K562 (cell line): Measurements from ENCODE around the gene SDK1.

ENCODE experiments used
- E2F3 ChIP-seq: fragments of 250-450 bp; sonication (Bioruptor Pico); IDR thresholded peaks from 2 replicates; pipeline ENCODE4 v1.4.0; 2020; ENCODE audit warnings: mild to moderate bottlenecking
- EP300 ChIP-seq: IDR thresholded peaks from 2 replicates; pipeline ENCODE4 v1.6.1; 2012; ENCODE audit warnings: low read length, improper control_type of control experiment
- KLF13 ChIP-seq: fragments of 450-650 bp; IDR thresholded peaks from 2 replicates; pipeline ENCODE4 v1.6.1; 2016; ENCODE audit warnings: missing genetic modification characterization, low read depth, mild to moderate bottlenecking, missing compliant biosample characterization, moderate library complexity, borderline replicate concordance
- POLR2A ChIP-seq: fragments of 450-650 bp; conservative IDR thresholded peaks from 2 replicates; pipeline ENCODE4 v1.6.1; 2016
- POLR2AphosphoS5 ChIP-seq: IDR thresholded peaks from 2 replicates; pipeline ENCODE4 v1.6.1; 2011; ENCODE audit warnings: mild to moderate bottlenecking, low read depth, low read length, moderate library complexity; ENCODE audit not compliant: control insufficient read depth, insufficient read depth
- RB1 ChIP-seq: fragments of 450-650 bp; IDR thresholded peaks from 2 replicates; pipeline ENCODE4 v1.6.1; 2017; ENCODE audit warnings: low read depth, mild to moderate bottlenecking
- SIN3A ChIP-seq, 2 experiments: fragments of 150-350 bp in 1 of 2; IDR thresholded peaks; 2 replicates each; pipeline ENCODE4 v1.6.1; 2011 to 2016; ENCODE audit warnings: borderline replicate concordance in 2 of 2, low read depth in 2 of 2, low read length in 2 of 2, mild to moderate bottlenecking in 2 of 2, moderate library complexity in 2 of 2; ENCODE audit not compliant: control insufficient read depth in 1 of 2
- SREBF2 ChIP-seq: sonication (generic); formaldehyde crosslinking; IDR thresholded peaks from 2 replicates; pipeline ENCODE4 v1.4.0; 2020; ENCODE audit warnings: mild to moderate bottlenecking, missing genetic modification reagents
- SRSF1 ChIP-seq: fragments of 200-400 bp; formaldehyde crosslinking; IDR thresholded peaks from 2 replicates; pipeline ENCODE4 v1.6.1; 2017; ENCODE audit warnings: mild to moderate bottlenecking, low read depth, low read length, moderate library complexity
- ZFP1 ChIP-seq: fragments of 450-650 bp; formaldehyde crosslinking; IDR thresholded peaks from 2 replicates; pipeline ENCODE4 v1.4.0; 2020; ENCODE audit warnings: mild to moderate bottlenecking, mixed read lengths
- ZNF217 ChIP-seq: sonication (generic); formaldehyde crosslinking; IDR thresholded peaks from 2 replicates; pipeline ENCODE4 v1.8.0; 2022; ENCODE audit warnings: mild to moderate bottlenecking, missing genetic modification reagents
- ZNF354B ChIP-seq: fragments of 250-450 bp; sonication (Bioruptor Pico); IDR thresholded peaks from 2 replicates; pipeline ENCODE4 v1.4.0; 2020
- TF ChIP-seq, protein P1 (sequence below), 3 experiments: IDR thresholded peaks in 2 of 3; conservative IDR thresholded peaks in 1 of 3; 2 replicates each; pipeline ENCODE4 v1.5.1; 2011 to 2012; ENCODE audit warnings: low read length in 3 of 3, mild to moderate bottlenecking in 3 of 3, control low read depth in 2 of 3, improper control_type of control experiment in 1 of 3, inconsistent platforms in 1 of 3, low read depth in 1 of 3, mixed read lengths in 1 of 3, moderate library complexity in 1 of 3; ENCODE audit not compliant: insufficient read depth in 2 of 3

DNA sequence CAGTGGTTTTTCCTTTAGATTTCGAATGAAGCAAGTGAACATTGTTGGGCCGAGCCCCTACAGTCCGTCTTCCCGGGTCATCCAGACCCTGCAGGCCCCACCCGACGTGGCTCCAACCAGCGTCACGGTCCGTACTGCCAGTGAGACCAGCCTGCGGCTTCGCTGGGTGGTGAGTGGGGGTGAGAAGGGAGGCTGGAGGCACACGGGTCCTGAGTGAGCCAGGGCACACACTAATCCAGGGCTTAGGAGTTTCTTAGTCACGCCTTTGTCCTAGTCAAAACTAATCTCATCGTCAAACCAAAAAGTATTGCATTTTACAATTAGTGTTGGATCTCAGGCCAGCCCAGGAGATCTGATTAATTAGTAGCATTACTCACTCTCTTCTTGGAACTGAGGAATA lies 812.2 kb downstream of the SDK1 start:
- TF ChIP-seq SREBF2 = no peak
- TF ChIP-seq SRSF1 = no peak
- TF ChIP-seq RB1 = no peak
- no peak for TF ChIP-seq ZNF354B
- TF ChIP-seq, protein P1, sequence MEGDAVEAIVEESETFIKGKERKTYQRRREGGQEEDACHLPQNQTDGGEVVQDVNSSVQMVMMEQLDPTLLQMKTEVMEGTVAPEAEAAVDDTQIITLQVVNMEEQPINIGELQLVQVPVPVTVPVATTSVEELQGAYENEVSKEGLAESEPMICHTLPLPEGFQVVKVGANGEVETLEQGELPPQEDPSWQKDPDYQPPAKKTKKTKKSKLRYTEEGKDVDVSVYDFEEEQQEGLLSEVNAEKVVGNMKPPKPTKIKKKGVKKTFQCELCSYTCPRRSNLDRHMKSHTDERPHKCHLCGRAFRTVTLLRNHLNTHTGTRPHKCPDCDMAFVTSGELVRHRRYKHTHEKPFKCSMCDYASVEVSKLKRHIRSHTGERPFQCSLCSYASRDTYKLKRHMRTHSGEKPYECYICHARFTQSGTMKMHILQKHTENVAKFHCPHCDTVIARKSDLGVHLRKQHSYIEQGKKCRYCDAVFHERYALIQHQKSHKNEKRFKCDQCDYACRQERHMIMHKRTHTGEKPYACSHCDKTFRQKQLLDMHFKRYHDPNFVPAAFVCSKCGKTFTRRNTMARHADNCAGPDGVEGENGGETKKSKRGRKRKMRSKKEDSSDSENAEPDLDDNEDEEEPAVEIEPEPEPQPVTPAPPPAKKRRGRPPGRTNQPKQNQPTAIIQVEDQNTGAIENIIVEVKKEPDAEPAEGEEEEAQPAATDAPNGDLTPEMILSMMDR (IDR thresholded peaks at IDR 0.05 in 2 of 3, conservative IDR thresholded peaks at IDR 0.05 in 1 of 3; ENCODE audit: insufficient read depth in 2 of 3, low read depth in 1 of 3, low read length in 3 of 3) = no peak
- TF ChIP-seq EP300 = no peak
- no peak for TF ChIP-seq ZNF217 (CRISPR knock-in tag)
- no peak for TF ChIP-seq E2F3
- TF ChIP-seq POLR2A = no peak
- no peak for TF ChIP-seq ZFP1 (CRISPR knock-in tag)
- no peak for TF ChIP-seq SIN3A (IDR thresholded peaks at IDR 0.05; ENCODE audit: borderline replicate concordance in 2 of 2, control insufficient read depth in 1 of 2, low read depth in 2 of 2, low read length in 2 of 2)
- TF ChIP-seq POLR2AphosphoS5 = no peak
- no peak for TF ChIP-seq KLF13
